Inflammatory macrophage treated with lipopolysaccharide for 4 hours (primary cell): Measurements from ENCODE around the gene BIN1.
A peak's percentile ranks its signal among the peaks of the same experiment; 100 is the strongest.

Source experiments
- DNase-seq: peaks from one replicate; pipeline ENCODE4 v3.0.0-alpha.2; 2020

Gene BIN1

DNA sequence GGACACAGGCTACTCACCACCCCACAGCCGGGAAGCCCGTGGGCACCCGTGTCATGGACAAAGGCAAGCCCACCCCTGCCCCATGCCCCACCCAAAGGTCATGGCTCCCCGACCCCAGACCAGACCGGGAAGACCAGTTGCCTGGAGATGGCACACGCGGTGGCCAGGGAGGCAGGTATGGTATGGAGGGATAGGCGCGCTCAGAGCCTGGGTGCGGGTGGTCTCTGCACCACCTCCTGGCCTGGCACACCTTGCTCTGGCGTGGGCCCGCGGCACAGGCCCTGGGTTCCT, 51.2 kb downstream of the BIN1 start:
- DNase-seq: no peak

- no peak for DNase-seq
These were observed 51.8 kb downstream of the BIN1 start for GRCh38 chr2:127054996-127055785.

- DNase-seq: no peak
These were observed 52.4 kb downstream of the BIN1 start for GRCh38 chr2:127054604-127054930.

- no peak for DNase-seq
These were observed 53.0 kb downstream of the BIN1 start for GRCh38 chr2:127053731-127054603.

- DNase-seq: no peak
These were observed 53.9 kb downstream of the BIN1 start for GRCh38 chr2:127052771-127053691.

DNA sequence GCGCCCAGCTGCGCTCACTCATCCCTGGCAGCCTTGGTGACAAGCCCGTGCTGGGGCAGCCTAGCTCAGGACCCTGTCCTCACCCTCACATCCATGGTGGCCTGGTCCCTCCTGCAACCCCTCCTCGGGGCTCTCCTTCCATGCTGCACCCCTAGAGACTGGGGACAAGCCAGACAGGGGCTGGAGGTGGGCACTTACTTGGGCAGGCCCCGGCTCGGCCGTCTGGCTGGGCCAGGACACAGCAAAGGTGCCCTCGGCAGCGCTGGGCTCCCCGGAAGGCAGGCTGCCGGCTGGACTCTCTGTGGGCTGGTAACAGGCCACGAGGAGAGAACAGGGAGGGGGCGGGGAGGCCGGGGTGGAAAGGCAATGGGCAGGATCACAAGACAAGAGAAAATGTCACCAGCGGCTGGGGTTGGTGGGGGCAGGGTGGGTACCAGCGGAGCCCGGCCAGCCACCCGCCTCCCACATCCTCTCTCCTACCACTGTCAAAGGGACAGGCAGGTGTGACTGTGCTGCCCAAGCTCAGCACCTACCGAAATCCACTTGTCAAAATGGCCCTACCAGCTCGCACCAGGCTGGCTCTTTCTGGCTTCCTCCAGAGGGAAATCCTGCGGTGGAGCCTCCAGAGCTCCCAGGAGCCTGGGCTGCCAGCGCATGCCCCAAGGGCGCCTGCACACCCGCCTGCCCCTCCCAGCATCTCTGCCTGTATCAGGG, 54.7 kb downstream of the BIN1 start:
- DNase-seq: no peak

- DNase-seq: no peak
These were observed 55.6 kb downstream of the BIN1 start for GRCh38 chr2:127051116-127052056.

DNA sequence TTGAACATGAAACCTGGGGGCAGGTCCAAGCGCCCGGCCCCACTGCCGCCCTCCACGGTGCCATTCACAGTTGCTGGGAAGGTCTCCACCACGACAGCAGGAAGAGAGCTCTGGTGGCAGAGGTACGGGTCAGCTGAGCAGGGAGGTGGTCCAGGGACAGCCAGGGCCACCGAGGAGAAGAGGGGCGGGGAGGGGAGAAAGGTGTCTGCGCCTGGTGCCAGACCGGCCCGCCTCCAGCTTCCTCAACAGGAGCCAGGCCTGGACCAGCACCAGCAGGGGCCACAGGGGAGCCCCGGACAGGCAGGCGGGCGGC, 56.2 kb downstream of the BIN1 start:
- DNase-seq: no peak

DNA sequence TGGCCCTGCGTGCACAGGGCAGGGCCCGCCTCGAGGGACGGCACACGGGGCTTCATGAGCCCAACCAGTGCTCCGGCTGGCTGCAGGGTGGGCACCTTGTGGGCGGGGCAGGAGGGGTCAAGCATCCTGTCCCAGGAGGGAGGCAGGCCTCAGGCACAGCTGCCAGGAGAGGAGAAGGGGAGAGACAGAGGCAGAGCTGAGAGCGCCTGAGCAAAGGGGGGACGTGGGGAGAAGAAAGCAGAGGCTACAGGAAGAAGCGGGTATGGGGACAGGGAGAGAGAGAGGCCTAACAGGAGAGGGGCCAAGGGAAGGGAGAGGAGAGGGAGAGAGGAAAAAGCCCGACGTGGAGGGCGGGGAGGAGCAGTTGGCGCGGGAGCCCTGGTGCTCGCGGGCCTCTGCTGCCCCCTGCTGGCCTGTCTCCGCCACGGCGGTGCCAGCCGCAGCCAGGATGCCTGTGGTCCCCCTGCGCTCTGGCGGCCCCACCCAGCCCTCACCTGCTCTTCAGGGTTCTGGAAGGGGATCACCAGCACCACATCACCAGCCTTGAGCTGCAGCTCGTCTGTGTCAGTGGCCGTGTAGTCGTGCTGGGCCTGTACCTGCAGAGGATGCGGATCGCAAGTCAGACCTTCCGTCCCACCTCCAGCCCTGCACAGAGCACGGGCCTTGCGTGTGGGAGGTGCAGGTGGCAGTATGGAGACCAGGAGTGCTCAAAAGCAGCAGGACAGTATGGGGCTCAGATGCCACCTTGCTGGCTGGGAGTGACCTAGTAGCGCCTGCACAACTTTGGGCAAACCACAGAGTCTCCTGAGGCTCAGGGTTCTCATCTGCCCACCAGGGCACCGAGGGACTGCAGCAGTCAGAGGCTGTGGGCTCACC, 56.8 kb downstream of the BIN1 start:
- DNase-seq: peak; percentile 38

- no peak for DNase-seq
These were observed 57.7 kb downstream of the BIN1 start for GRCh38 chr2:127048969-127049897.

- no peak for DNase-seq
These were observed 58.4 kb downstream of the BIN1 start for GRCh38 chr2:127048618-127048935.

DNA sequence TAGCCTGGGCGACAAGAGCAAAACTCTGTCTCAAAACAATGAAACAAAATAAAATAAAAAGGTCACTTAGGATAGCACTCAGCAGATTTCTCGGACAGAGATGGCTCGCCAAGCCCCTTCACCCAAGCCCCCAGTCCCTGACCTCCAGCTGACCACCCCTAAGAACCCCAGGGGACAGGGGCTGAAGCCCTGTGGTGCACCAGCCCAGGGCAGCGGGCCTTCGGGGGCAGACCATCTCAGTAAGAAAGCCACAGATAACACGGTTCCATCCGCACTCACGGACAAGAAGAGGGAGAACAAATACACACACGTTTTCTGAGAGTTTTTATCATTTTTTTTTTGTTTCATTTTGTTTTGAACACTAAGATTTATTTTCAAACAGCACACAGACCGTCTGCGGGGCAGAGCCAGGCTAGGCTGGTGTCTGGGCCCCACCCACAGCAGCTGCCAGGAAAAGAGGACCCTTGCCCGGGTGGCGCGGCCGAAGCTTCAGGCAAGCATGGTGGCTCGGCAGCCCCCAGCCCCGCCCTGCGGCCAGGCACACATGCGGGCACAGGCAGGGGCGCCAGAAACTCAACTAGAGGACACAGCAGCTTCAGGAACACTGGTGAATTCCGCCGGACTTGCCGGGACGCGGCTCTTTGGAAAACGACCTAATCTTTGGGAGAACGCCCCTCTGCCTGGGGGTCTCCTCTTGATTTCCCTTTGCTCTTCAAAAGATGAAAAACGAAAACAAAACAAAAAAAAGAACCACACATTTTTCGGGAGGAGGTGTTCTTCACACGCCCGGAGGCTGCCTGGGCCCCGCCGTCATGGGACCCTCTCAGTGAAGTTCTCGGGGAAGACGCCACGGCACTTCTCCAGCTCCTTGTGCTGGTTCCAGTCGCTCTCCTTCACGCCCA, 59.0 kb downstream of the BIN1 start:
- DNase-seq: no peak

DNA sequence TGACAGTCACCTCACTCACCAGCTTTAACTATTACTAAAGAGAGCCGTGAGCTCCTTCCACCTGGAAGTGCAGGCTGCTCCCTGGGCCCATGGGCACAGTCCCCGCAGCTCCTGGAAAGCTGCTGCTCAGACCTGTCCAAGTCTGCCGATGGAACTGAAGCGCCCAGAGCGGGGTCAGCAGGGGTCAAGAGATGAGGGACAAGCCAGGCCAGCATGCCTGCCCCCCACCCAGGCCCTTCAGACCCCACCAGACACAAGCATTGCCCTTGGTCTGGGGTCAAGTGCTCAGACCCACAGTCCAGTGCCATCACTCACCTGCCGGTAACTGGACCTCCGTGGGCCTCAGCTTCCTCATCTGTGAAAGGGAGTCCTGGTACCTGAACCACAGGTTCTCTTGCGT, 59.9 kb downstream of the BIN1 start:
- no peak for DNase-seq

DNA sequence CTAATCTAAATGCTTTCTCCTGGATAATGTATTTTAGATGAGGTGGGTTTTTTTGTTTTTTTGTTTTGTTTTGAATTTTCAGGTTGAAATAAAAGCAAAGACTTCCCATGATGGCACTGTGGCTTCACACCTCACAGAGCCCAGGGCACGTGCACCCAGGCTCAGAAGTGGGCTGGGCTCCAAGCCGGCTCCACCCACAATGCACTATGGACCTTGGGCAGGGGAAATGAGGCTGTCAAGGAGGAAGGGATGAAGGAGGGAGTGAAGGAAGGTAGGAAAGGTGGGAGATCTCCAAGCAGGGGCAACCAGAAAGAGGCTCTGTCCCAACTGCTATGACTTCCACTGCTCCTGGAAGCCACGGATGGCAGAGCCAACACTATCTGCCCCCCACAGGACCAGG, 60.4 kb downstream of the BIN1 start:
- no peak for DNase-seq

GRCh38 chr2:127045792-127046501, 61.0 kb downstream of the BIN1 start:
- no peak for DNase-seq

DNA sequence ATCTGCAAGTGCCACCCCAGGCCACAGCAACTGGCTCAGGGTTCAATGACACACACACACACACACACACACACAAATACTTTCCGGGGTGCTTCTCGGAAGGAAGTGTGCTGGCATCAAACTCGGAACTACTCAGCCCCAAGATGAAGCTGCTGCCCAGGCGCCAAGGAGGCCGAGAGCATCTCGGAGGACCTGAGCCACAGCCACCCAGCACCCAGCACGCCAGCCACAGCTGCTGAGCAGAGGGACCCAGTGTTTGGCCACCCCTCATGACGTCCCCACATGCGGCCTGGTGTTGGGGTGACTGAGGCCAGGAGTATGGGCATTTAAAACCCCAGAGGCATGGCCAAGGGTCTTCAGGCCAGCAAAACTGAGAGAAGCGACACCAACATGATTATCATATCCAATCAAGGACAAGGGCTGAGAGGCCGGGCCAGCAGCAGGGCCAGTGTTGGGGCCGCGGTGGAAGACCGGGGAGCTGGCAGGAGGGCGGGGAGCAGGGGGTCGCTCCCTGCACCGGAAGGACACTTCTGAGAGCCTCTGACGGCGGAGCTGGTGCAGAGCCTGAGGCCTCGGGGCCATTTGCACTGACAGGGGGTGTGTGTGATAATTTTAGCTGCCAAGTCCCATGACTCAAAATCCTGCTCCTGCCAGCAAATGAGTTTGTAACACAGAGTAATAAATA, 61.8 kb downstream of the BIN1 start:
- DNase-seq: no peak

GRCh38 chr2:127044165-127044718, 62.7 kb downstream of the BIN1 start:
- DNase-seq: no peak
